Astrocyte (in vitro differentiated cells and primary cell): ENCODE measurements around the gene CFAP74.

Experiments
- CTCF ChIP-seq: IDR thresholded peaks from 2 replicates; pipeline ENCODE4 v1.5.1; 2011; ENCODE audit warnings: low read depth, mild to moderate bottlenecking, inconsistent platforms, low read length, moderate library complexity; ENCODE audit not compliant: insufficient read depth
- EZH2 ChIP-seq: IDR thresholded peaks from 2 replicates; pipeline ENCODE4 v1.6.1; 2012; ENCODE audit warnings: mild to moderate bottlenecking, low read length, inconsistent platforms; ENCODE audit not compliant: insufficient read depth

- TF ChIP-seq CTCF: peak; percentile 51
- TF ChIP-seq EZH2: no peak
Observed at GRCh38 chr1:1959840-1960479, 43.6 kb downstream of the CFAP74 start.
